HCT116 (cell line): Measurements from ENCODE around the gene GRIP1. TPM values are rescaled to one million over a fixed set of nuclear protein-coding genes. Genes with fewer than 3 reads are reported as not detected.

ENCODE experiments used
- ATAC-seq: fragments of 200-7000 bp; cut with Tn5 transposase; 2 replicates; pipeline ENCODE4 v1.9.1; 2020; ENCODE audit warnings: mild to moderate bottlenecking, moderate library complexity
- BruUV-seq: library from RNA; stranded (reverse); fragments of 400-500 nt; replicated peaks from 2 replicates; lab custom pipeline; 2021; lab: Mats Ljungman, UMichigan
- CTCF ChIA-PET: fragments of 300-600 bp; sonication (Branson Sonifier 250); formaldehyde crosslinking; loops from one replicate; lab custom pipeline; 2021; ENCODE audit warnings: antibody characterized with exemption; lab: Charles Lee
- POLR2A ChIA-PET: fragments of 300-600, 350-600 bp; sonication (Branson Sonifier 250); formaldehyde crosslinking; loops from one replicate; lab custom pipeline; 2021; ENCODE audit warnings: antibody characterized with exemption; lab: Charles Lee
- RAD21 ChIA-PET, 2 experiments: fragments of 300-600 bp; sonication (Branson Sonifier 250); formaldehyde crosslinking; loops; one replicate each; lab custom pipeline; 2023; ENCODE audit warnings: low total read pairs in 2 of 2; ENCODE audit not compliant: uncharacterized antibody in 2 of 2, unreplicated experiment in 2 of 2, low non-redundant PET in 1 of 2; lab: Charles Lee
- DNase-seq: peaks from one replicate; pipeline ENCODE4 v3.0.0-alpha.2; 2010; ENCODE audit warnings: low read depth, low spot score
- H2AFZ ChIP-seq: fragments of 200-600 bp; shearing (Covaris generic), sonication (generic); 2 replicates; pipeline ENCODE4 v1.6.1; 2017; ENCODE audit warnings: low read depth, mixed run types, mixed read lengths, antibody characterized with exemption, low read length; ENCODE audit not compliant: poor library complexity, severe bottlenecking
- H3K27ac ChIP-seq: 2 replicates; pipeline ENCODE4 v1.5.1; 2012; ENCODE audit warnings: low read depth, low read length
- H3K27me3 ChIP-seq: fragments of 200-600 bp; sonication (generic); 2 replicates; pipeline ENCODE4 v1.6.1; 2016; ENCODE audit warnings: mixed run types, low read length, mixed read lengths; ENCODE audit not compliant: insufficient read depth
- H3K36me3 ChIP-seq, 2 experiments: fragments of 200-500 bp in 1 of 2; fragments of 200-600 bp in 1 of 2; sonication (Bioruptor generic) in 1 of 2; sonication (generic) in 1 of 2; 2 replicates each; pipeline versions ENCODE4 v1.5.1 to v1.6.1; 2014 to 2016; ENCODE audit warnings: low read length in 2 of 2, inconsistent platforms in 1 of 2, mixed read lengths in 1 of 2, mixed run types in 1 of 2; ENCODE audit not compliant: insufficient read depth in 2 of 2, control insufficient read depth in 1 of 2
- H3K4me1 ChIP-seq, 2 experiments: fragments of 200-600 bp in 1 of 2; sonication (generic) in 1 of 2; 2 replicates each; pipeline versions ENCODE4 v1.5.1 to v1.6.1; 2012 to 2017; ENCODE audit warnings: low read length in 2 of 2, inconsistent platforms in 1 of 2, mild to moderate bottlenecking in 1 of 2, mixed read lengths in 1 of 2, mixed run types in 1 of 2, moderate library complexity in 1 of 2; ENCODE audit not compliant: insufficient read depth in 2 of 2, control insufficient read depth in 1 of 2
- H3K4me2 ChIP-seq: fragments of 200-600 bp; sonication (generic); 2 replicates; pipeline ENCODE4 v1.6.1; 2017; ENCODE audit warnings: mixed run types, low read length, mixed read lengths
- H3K4me3 ChIP-seq, 2 experiments: fragments of 200-600 bp in 1 of 2; sonication (generic) in 1 of 2; replicated peaks in 1 of 2; 2 replicates each; pipeline ENCODE4 v1.5.1; 2011 to 2016; ENCODE audit warnings: low read length in 2 of 2, control low read depth in 1 of 2, low read depth in 1 of 2, mild to moderate bottlenecking in 1 of 2, mixed read lengths in 1 of 2, mixed run types in 1 of 2
- H3K79me2 ChIP-seq: fragments of 200-600 bp; sonication (generic); 2 replicates; pipeline ENCODE4 v1.6.1; 2017; ENCODE audit warnings: mild to moderate bottlenecking, mixed run types, low read length, moderate library complexity, mixed read lengths; ENCODE audit not compliant: insufficient read depth
- H3K9ac ChIP-seq: fragments of 200-600 bp; sonication (generic); 2 replicates; pipeline ENCODE4 v1.6.1; 2016; ENCODE audit warnings: low read length, mixed read lengths
- H3K9me2 ChIP-seq: fragments of 200-600 bp; sonication (generic), shearing (Covaris generic); 2 replicates; pipeline ENCODE4 v1.6.1; 2017; ENCODE audit warnings: mixed run types, mild to moderate bottlenecking, moderate library complexity; ENCODE audit not compliant: insufficient read depth
- H3K9me3 ChIP-seq, 2 experiments: fragments of 200-500 bp in 1 of 2; fragments of 200-600 bp in 1 of 2; sonication (Bioruptor generic) in 1 of 2; sonication (generic) in 1 of 2; 2 replicates each; pipeline ENCODE4 v1.6.1; 2014 to 2017; ENCODE audit warnings: low read length in 2 of 2, mixed read lengths in 2 of 2, inconsistent platforms in 1 of 2, low read depth in 1 of 2, mild to moderate bottlenecking in 1 of 2, mixed run types in 1 of 2, moderate library complexity in 1 of 2; ENCODE audit not compliant: control insufficient read depth in 1 of 2, insufficient read depth in 1 of 2
- H4K20me1 ChIP-seq: fragments of 200-600 bp; sonication (generic), shearing (Covaris generic); 2 replicates; pipeline ENCODE4 v1.6.1; 2017; ENCODE audit warnings: mixed run types, mild to moderate bottlenecking, moderate library complexity; ENCODE audit not compliant: insufficient read depth
- ELF1 ChIP-seq: IDR thresholded peaks from 2 replicates; pipeline ENCODE4 v1.6.1; 2012; ENCODE audit warnings: low read depth, borderline replicate concordance
- JUND ChIP-seq: IDR thresholded peaks from 2 replicates; pipeline ENCODE4 v1.6.1; 2012
- REST ChIP-seq: IDR thresholded peaks from 2 replicates; pipeline ENCODE4 v1.6.1; 2012; ENCODE audit warnings: low read depth
- SRF ChIP-seq: IDR thresholded peaks from 2 replicates; pipeline ENCODE4 v1.6.1; 2012; ENCODE audit warnings: low read depth
- ZFX ChIP-seq: fragments of 450-650 bp; IDR thresholded peaks from 2 replicates; pipeline ENCODE4 v1.6.1; 2017
- intact Hi-C: fragments of 100-400 bp; cut with micrococcal nuclease; formaldehyde crosslinking; loops from 2 replicates; pipeline ENCODE4 v1.10.0; 2022
- total RNA-seq: library from RNA; stranded (reverse); gene quantifications from one replicate; pipeline ENCODE4 v1.2.1, GENCODE V29; 2021; ENCODE audit not compliant: unreplicated experiment

Gene GRIP1
- total RNA-seq, 1 experiment from 2014 or later: not detected

GRCh38 chr12:66367015-66367667, 311.7 kb downstream of the GRIP1 start:
- ChIA-PET RAD21 (no interaction called here), CTCF (no interaction called here)
- no peak for TF ChIP-seq SRF
- no peak for TF ChIP-seq ZFX

GRCh38 chr12:66365718-66366490, 313.0 kb downstream of the GRIP1 start:
- TF ChIP-seq REST (no peak), JUND (no peak), ELF1 (no peak)
- TF ChIP-seq, all 23 proteins: peak for 0
- ChIA-PET CTCF (no interaction called here), RAD21 (no interaction called here), POLR2A (no interaction called here)
- no peak overlapping the region for H3K4me3 ChIP-seq
- H3K27ac ChIP-seq: no peak overlapping the region
- intact Hi-C loops: no loop called here
- no TSS peak for BruUV-seq
- ATAC-seq (no peak), DNase-seq (no peak)
- no peaks in the 10 kb centered on the region for H3K36me3 ChIP-seq
- H3K9ac ChIP-seq: no peak overlapping the region
- peaks cover 28% of the 10 kb centered on the region for H3K27me3 ChIP-seq
- H3K4me2 ChIP-seq: no peak overlapping the region
- no peaks in the 10 kb centered on the region for H3K4me1 ChIP-seq
- no peaks in the 10 kb centered on the region for H4K20me1 ChIP-seq
- no peaks in the 10 kb centered on the region for H3K9me2 ChIP-seq
- H3K9me3 ChIP-seq: no peaks in the 10 kb centered on the region
- H2AFZ ChIP-seq: no peak overlapping the region
- no peaks in the 10 kb centered on the region for H3K79me2 ChIP-seq

More at GRCh38 chr12:66367015-66367667, 311.7 kb downstream of the GRIP1 start:
- Histone ChIP-seq H3K27ac (no peak overlapping the region), H3K4me2 (no peak overlapping the region), H2AFZ (no peak overlapping the region), H3K4me3 (no peak overlapping the region), H3K79me2 (no peaks in the 10 kb centered on the region), H3K4me1 (no peaks in the 10 kb centered on the region), H3K27me3 (peaks cover 28% of the 10 kb centered on the region), H3K9ac (no peak overlapping the region), H4K20me1 (no peaks in the 10 kb centered on the region), H3K9me3 (no peaks in the 10 kb centered on the region), H3K9me2 (no peaks in the 10 kb centered on the region), H3K36me3 (no peaks in the 10 kb centered on the region)
- POLR2A ChIA-PET: no interaction called here
- ATAC-seq (no peak), DNase-seq (no peak)
- intact Hi-C loops: no loop called here
- BruUV-seq: no TSS peak
